Astrocyte of the spinal cord (primary cell): ENCODE measurements around the gene BABAM2.
A peak's percentile ranks its signal among the peaks of the same experiment; 100 is the strongest.

Source experiments
- DNase-seq: peaks from one replicate; pipeline ENCODE4 v3.0.0; 2011; ENCODE audit warnings: low read depth, low spot score
- H3K4me3 ChIP-seq: 2 replicates; pipeline ENCODE4 v1.5.1; 2011; ENCODE audit warnings: low read depth, mild to moderate bottlenecking, low read length, moderate library complexity
- CTCF ChIP-seq: IDR thresholded peaks from 2 replicates; pipeline ENCODE4 v1.5.1; 2012; ENCODE audit warnings: low read depth, mild to moderate bottlenecking, low read length, inconsistent platforms
- in situ Hi-C: cut with HindIII; loops from 2 replicates; pipeline ENCODE4 v1.10.0; 2017; ENCODE audit warnings: low sequenced_read_pairs

Gene BABAM2

GRCh38 chr2:28055325-28055970 lies 164.9 kb downstream of the BABAM2 start:
- no peak overlapping the region for H3K4me3 ChIP-seq
- peak; percentile 22 for DNase-seq
- no peak for TF ChIP-seq CTCF
- in situ Hi-C loops = no loop called here

- H3K4me3 ChIP-seq = no peak overlapping the region
- in situ Hi-C loops = no loop called here
- no peak for DNase-seq
- no peak for TF ChIP-seq CTCF
Measured at GRCh38 chr2:28058791-28059190, 168.3 kb downstream of the BABAM2 start.

GRCh38 chr2:28062867-28063266 lies 172.3 kb downstream of the BABAM2 start:
- DNase-seq = no peak
- in situ Hi-C loops = no loop called here
- no peak overlapping the region for H3K4me3 ChIP-seq
- TF ChIP-seq CTCF = no peak

- no peak for TF ChIP-seq CTCF
- H3K4me3 ChIP-seq = no peak overlapping the region
- in situ Hi-C loops = no loop called here
- DNase-seq = no peak
Measured at GRCh38 chr2:28063492-28063962, 173.0 kb downstream of the BABAM2 start.

- H3K4me3 ChIP-seq = no peak overlapping the region
- TF ChIP-seq CTCF = no peak
- no peak for DNase-seq
- in situ Hi-C loops = no loop called here
Measured at GRCh38 chr2:28067602-28068001, 177.1 kb downstream of the BABAM2 start.

GRCh38 chr2:28068088-28068487 lies 177.6 kb downstream of the BABAM2 start:
- TF ChIP-seq CTCF = no peak
- H3K4me3 ChIP-seq = no peak overlapping the region
- in situ Hi-C loops = no loop called here
- no peak for DNase-seq

GRCh38 chr2:28068527-28068926 lies 178.0 kb downstream of the BABAM2 start:
- H3K4me3 ChIP-seq = no peak overlapping the region
- DNase-seq = no peak
- TF ChIP-seq CTCF = no peak
- in situ Hi-C loops = no loop called here
